K562 (cell line): ENCODE measurements around the gene ARF5.

Experiments
- ATF2 ChIP-seq: sonication (generic); formaldehyde crosslinking; IDR thresholded peaks from 2 replicates; pipeline ENCODE4 v1.8.1; 2022; ENCODE audit warnings: missing genetic modification reagents
- CTCF ChIP-seq, 3 experiments: IDR thresholded peaks in 2 of 3; conservative IDR thresholded peaks in 1 of 3; 2 replicates each; pipeline ENCODE4 v1.5.1; 2011 to 2012; ENCODE audit warnings: low read length in 3 of 3, mild to moderate bottlenecking in 3 of 3, control low read depth in 2 of 3, improper control_type of control experiment in 1 of 3, inconsistent platforms in 1 of 3, low read depth in 1 of 3, mixed read lengths in 1 of 3, moderate library complexity in 1 of 3; ENCODE audit not compliant: insufficient read depth in 2 of 3
- GTF3C2 ChIP-seq: IDR thresholded peaks from 3 replicates; pipeline ENCODE4 v1.6.1; 2011; ENCODE audit warnings: borderline replicate concordance, mild to moderate bottlenecking, moderate library complexity; ENCODE audit not compliant: insufficient read length; ENCODE audit errors: extremely low read depth
- PHB2 ChIP-seq: fragments of 450-650 bp; IDR thresholded peaks from 2 replicates; pipeline ENCODE4 v1.6.1; 2017; ENCODE audit warnings: low read depth
- POLR2AphosphoS5 ChIP-seq: IDR thresholded peaks from 2 replicates; pipeline ENCODE4 v1.6.1; 2011; ENCODE audit warnings: mild to moderate bottlenecking, low read depth, low read length, moderate library complexity; ENCODE audit not compliant: control insufficient read depth, insufficient read depth
- POLR3A ChIP-seq: IDR thresholded peaks from 2 replicates; pipeline ENCODE4 v1.6.1; 2011; ENCODE audit warnings: borderline replicate concordance, mild to moderate bottlenecking, moderate library complexity; ENCODE audit not compliant: insufficient read length, insufficient read depth; ENCODE audit errors: extremely low read depth
- SMAD4 ChIP-seq: fragments of 250-450 bp; sonication (Bioruptor Pico); conservative IDR thresholded peaks from 2 replicates; pipeline ENCODE4 v1.8.0; 2021; ENCODE audit warnings: inconsistent platforms, mild to moderate bottlenecking, moderate library complexity
- SP1 ChIP-seq: sonication (generic); formaldehyde crosslinking; IDR thresholded peaks from 2 replicates; pipeline ENCODE4 v1.8.1; 2022; ENCODE audit warnings: mild to moderate bottlenecking, missing genetic modification reagents
- TARDBP ChIP-seq: fragments of 450-650 bp; IDR thresholded peaks from 2 replicates; pipeline ENCODE4 v1.6.1; 2016

- no peak for TF ChIP-seq SP1 (CRISPR knock-in tag)
- TF ChIP-seq TARDBP, result no peak
- TF ChIP-seq CTCF (IDR thresholded peaks at IDR 0.05 in 2 of 3, conservative IDR thresholded peaks at IDR 0.05 in 1 of 3; ENCODE audit: insufficient read depth in 2 of 3, low read depth in 1 of 3, low read length in 3 of 3), result peak; percentile 75 to 98 (median 93)
- TF ChIP-seq GTF3C2, result no peak
- TF ChIP-seq POLR2AphosphoS5, result no peak
- TF ChIP-seq ATF2 (CRISPR knock-in tag), result no peak
- no peak for TF ChIP-seq POLR3A
- no peak for TF ChIP-seq SMAD4
- TF ChIP-seq PHB2, result no peak
Observed at GRCh38 chr7:127598318-127598717, 10.1 kb downstream of the ARF5 start.
